Liver (tissue), 9 donors: ENCODE data around the gene VPS52. TPM values are rescaled to one million over a fixed set of nuclear protein-coding genes. Genes with fewer than 3 reads are reported as not detected.

Source experiments
- DNase-seq: peaks from one replicate; pipeline ENCODE4 v3.0.0-alpha.2; 2017; ENCODE audit warnings: low spot score
- H3K27ac ChIP-seq, 2 donors: one replicate each; pipeline ENCODE4 v1.7.0; 2013; ENCODE audit warnings: inconsistent platforms in 2 of 2, low read length in 2 of 2, control low read depth in 1 of 2, low read depth in 1 of 2, mild to moderate bottlenecking in 1 of 2
- H3K27me3 ChIP-seq, 4 donors: one replicate each; pipeline versions ENCODE4 v1.6.1 to v1.7.0; 2013; ENCODE audit warnings: low read length in 3 of 4, inconsistent platforms in 1 of 4, mild to moderate bottlenecking in 1 of 4, moderate library complexity in 1 of 4; ENCODE audit not compliant: control insufficient read depth in 4 of 4, insufficient read depth in 4 of 4
- H3K36me3 ChIP-seq, 4 donors: one replicate each; pipeline versions ENCODE4 v1.6.1 to v1.7.0; 2013; ENCODE audit warnings: low read length in 3 of 4, mild to moderate bottlenecking in 3 of 4, low read depth in 1 of 4, moderate library complexity in 1 of 4; ENCODE audit not compliant: control insufficient read depth in 4 of 4, insufficient read depth in 3 of 4
- H3K4me1 ChIP-seq, 4 donors: one replicate each; pipeline versions ENCODE4 v1.6.1 to v1.7.0; 2013; ENCODE audit warnings: low read length in 3 of 4, mild to moderate bottlenecking in 3 of 4, moderate library complexity in 1 of 4; ENCODE audit not compliant: control insufficient read depth in 4 of 4, insufficient read depth in 4 of 4
- H3K4me3 ChIP-seq, 3 donors: one replicate each; pipeline versions ENCODE4 v1.6.1 to v1.7.0; 2013; ENCODE audit warnings: low read length in 3 of 3, control low read depth in 1 of 3, low read depth in 1 of 3, mild to moderate bottlenecking in 1 of 3
- H3K9ac ChIP-seq, 2 donors: one replicate each; pipeline ENCODE4 v1.7.0; 2013; ENCODE audit warnings: low read length in 2 of 2, mild to moderate bottlenecking in 2 of 2, moderate library complexity in 2 of 2, control low read depth in 1 of 2, low read depth in 1 of 2
- H3K9me3 ChIP-seq, 4 donors: one replicate each; pipeline versions ENCODE4 v1.6.1 to v1.7.0; 2013; ENCODE audit warnings: low read length in 3 of 4; ENCODE audit not compliant: control insufficient read depth in 4 of 4
- ATF3 ChIP-seq: IDR thresholded peaks from 2 replicates; pipeline ENCODE4 v1.6.1; 2016; ENCODE audit warnings: antibody characterized with exemption
- EGR1 ChIP-seq, 2 donors: IDR thresholded peaks; 2 replicates each; pipeline ENCODE4 v1.6.1; 2016 to 2018; ENCODE audit warnings: antibody characterized with exemption in 2 of 2, low read depth in 2 of 2
- FOXA1 ChIP-seq: IDR thresholded peaks from 2 replicates; pipeline ENCODE4 v1.6.1; 2016; ENCODE audit warnings: antibody characterized with exemption
- FOXA2 ChIP-seq: IDR thresholded peaks from 2 replicates; pipeline ENCODE4 v1.6.1; 2016; ENCODE audit warnings: antibody characterized with exemption
- GABPA ChIP-seq, 2 donors: IDR thresholded peaks in 1 of 2; conservative IDR thresholded peaks in 1 of 2; 2 replicates each; pipeline ENCODE4 v1.6.1; 2016; ENCODE audit warnings: antibody characterized with exemption in 2 of 2, mild to moderate bottlenecking in 1 of 2, moderate library complexity in 1 of 2
- HNF4A ChIP-seq, 2 donors: conservative IDR thresholded peaks; 2 replicates each; pipeline ENCODE4 v1.6.1; 2016; ENCODE audit warnings: antibody characterized with exemption in 2 of 2, mild to moderate bottlenecking in 2 of 2
- HNF4G ChIP-seq: IDR thresholded peaks from 2 replicates; pipeline ENCODE4 v1.6.1; 2016; ENCODE audit warnings: antibody characterized with exemption
- JUND ChIP-seq, 2 donors: IDR thresholded peaks; 2 replicates each; pipeline ENCODE4 v1.6.1; 2016; ENCODE audit warnings: antibody characterized with exemption in 2 of 2
- NR2F2 ChIP-seq: IDR thresholded peaks from 2 replicates; pipeline ENCODE4 v1.6.1; 2016; ENCODE audit warnings: antibody characterized with exemption
- RAD21 ChIP-seq, 2 donors: IDR thresholded peaks; 2 replicates each; pipeline ENCODE4 v1.6.1; 2016; ENCODE audit warnings: antibody characterized with exemption in 2 of 2, mild to moderate bottlenecking in 2 of 2
- RXRA ChIP-seq, 2 donors: IDR thresholded peaks; 2 replicates each; pipeline ENCODE4 v1.6.1; 2017 to 2018; ENCODE audit warnings: antibody characterized with exemption in 2 of 2, mild to moderate bottlenecking in 1 of 2
- SP1 ChIP-seq: IDR thresholded peaks from 2 replicates; pipeline ENCODE4 v1.6.1; 2018; ENCODE audit warnings: antibody characterized with exemption, mild to moderate bottlenecking
- TAF1 ChIP-seq: conservative IDR thresholded peaks from 2 replicates; pipeline ENCODE4 v1.6.1; 2016; ENCODE audit warnings: antibody characterized with exemption, mild to moderate bottlenecking
- YY1 ChIP-seq: IDR thresholded peaks from 2 replicates; pipeline ENCODE4 v1.6.1; 2016; ENCODE audit warnings: antibody characterized with exemption, mild to moderate bottlenecking
- ZBTB33 ChIP-seq: IDR thresholded peaks from 2 replicates; pipeline ENCODE4 v1.6.1; 2016; ENCODE audit warnings: antibody characterized with exemption
- WGBS: extraction: QIAGEN DNeasy Blood & Tissue Kit; methylation state at CpG from one replicate; pipeline ENCODE4 v1.1.7; 2013; 5-methylcytosine and 5-hydroxymethylcytosine counted together
- polyA plus RNA-seq, 2 donors: library from polyadenylated mRNA; stranded (reverse) in 1 of 2; unstranded in 1 of 2; fragments of 200-250 nt in 1 of 2; fragments of >200 nt in 1 of 2; fragmentation: Nextera tagmentation in 1 of 2; extraction: Ambion mirVana in 1 of 2; gene quantifications; one replicate each; pipeline versions ENCODE4 v1.2.1 to v1.2.3, GENCODE V29; 2013 to 2015
- total RNA-seq, 2 donors: library from RNA; depleted of rRNA; stranded (reverse); fragments of >200 nt; gene quantifications; one replicate each; pipeline ENCODE4 v1.2.3, GENCODE V29; 2014
- TF ChIP-seq, protein P1 (sequence below): IDR thresholded peaks from 2 replicates; pipeline ENCODE4 v1.6.1; 2016; ENCODE audit warnings: antibody characterized with exemption, mild to moderate bottlenecking
- TF ChIP-seq, protein P2 (sequence below): IDR thresholded peaks from 2 replicates; pipeline ENCODE4 v1.6.1; 2016; ENCODE audit warnings: antibody characterized with exemption
- TF ChIP-seq, protein P3 (sequence below): fragments of 150-350 bp; IDR thresholded peaks from 2 replicates; pipeline ENCODE4 v1.5.1; 2017; ENCODE audit warnings: improper control_type of control experiment, low read depth, low read length; ENCODE audit not compliant: missing input control
- donor health status: healthy.
- donor health status: healthy.
- donor health status: healthy.
- donor health status: healthy.
- donor health status: healthy.

Gene VPS52
- total and polyA plus RNA-seq, 4 donors = 21.3 to 33.4 (median 25.3) TPM

GRCh38 chr6:33216117-33216649 lies 55.5 kb downstream of the VPS52 start:
- TF ChIP-seq ZBTB33 (no peak), RXRA (IDR thresholded peaks at IDR 0.05) (no peak), SP1 (no peak), FOXA1 (no peak), JUND (IDR thresholded peaks at IDR 0.05) (no peak), ATF3 (no peak), YY1 (no peak), HNF4G (no peak), RAD21 (IDR thresholded peaks at IDR 0.05) (no peak), EGR1 (IDR thresholded peaks at IDR 0.05; ENCODE audit: low read depth in 2 of 2) (no peak), NR2F2 (no peak), GABPA (IDR thresholded peaks at IDR 0.05 in 1 of 2, conservative IDR thresholded peaks at IDR 0.05 in 1 of 2) (no peak), FOXA2 (no peak), HNF4A (conservative IDR thresholded peaks at IDR 0.05) (no peak), TAF1 (no peak)
- TF ChIP-seq, protein P1, sequence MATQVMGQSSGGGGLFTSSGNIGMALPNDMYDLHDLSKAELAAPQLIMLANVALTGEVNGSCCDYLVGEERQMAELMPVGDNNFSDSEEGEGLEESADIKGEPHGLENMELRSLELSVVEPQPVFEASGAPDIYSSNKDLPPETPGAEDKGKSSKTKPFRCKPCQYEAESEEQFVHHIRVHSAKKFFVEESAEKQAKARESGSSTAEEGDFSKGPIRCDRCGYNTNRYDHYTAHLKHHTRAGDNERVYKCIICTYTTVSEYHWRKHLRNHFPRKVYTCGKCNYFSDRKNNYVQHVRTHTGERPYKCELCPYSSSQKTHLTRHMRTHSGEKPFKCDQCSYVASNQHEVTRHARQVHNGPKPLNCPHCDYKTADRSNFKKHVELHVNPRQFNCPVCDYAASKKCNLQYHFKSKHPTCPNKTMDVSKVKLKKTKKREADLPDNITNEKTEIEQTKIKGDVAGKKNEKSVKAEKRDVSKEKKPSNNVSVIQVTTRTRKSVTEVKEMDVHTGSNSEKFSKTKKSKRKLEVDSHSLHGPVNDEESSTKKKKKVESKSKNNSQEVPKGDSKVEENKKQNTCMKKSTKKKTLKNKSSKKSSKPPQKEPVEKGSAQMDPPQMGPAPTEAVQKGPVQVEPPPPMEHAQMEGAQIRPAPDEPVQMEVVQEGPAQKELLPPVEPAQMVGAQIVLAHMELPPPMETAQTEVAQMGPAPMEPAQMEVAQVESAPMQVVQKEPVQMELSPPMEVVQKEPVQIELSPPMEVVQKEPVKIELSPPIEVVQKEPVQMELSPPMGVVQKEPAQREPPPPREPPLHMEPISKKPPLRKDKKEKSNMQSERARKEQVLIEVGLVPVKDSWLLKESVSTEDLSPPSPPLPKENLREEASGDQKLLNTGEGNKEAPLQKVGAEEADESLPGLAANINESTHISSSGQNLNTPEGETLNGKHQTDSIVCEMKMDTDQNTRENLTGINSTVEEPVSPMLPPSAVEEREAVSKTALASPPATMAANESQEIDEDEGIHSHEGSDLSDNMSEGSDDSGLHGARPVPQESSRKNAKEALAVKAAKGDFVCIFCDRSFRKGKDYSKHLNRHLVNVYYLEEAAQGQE = no peak
- TF ChIP-seq, protein P2, sequence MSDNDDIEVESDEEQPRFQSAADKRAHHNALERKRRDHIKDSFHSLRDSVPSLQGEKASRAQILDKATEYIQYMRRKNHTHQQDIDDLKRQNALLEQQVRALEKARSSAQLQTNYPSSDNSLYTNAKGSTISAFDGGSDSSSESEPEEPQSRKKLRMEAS = no peak
- TF ChIP-seq, protein P3, sequence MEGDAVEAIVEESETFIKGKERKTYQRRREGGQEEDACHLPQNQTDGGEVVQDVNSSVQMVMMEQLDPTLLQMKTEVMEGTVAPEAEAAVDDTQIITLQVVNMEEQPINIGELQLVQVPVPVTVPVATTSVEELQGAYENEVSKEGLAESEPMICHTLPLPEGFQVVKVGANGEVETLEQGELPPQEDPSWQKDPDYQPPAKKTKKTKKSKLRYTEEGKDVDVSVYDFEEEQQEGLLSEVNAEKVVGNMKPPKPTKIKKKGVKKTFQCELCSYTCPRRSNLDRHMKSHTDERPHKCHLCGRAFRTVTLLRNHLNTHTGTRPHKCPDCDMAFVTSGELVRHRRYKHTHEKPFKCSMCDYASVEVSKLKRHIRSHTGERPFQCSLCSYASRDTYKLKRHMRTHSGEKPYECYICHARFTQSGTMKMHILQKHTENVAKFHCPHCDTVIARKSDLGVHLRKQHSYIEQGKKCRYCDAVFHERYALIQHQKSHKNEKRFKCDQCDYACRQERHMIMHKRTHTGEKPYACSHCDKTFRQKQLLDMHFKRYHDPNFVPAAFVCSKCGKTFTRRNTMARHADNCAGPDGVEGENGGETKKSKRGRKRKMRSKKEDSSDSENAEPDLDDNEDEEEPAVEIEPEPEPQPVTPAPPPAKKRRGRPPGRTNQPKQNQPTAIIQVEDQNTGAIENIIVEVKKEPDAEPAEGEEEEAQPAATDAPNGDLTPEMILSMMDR = no peak
- Histone ChIP-seq H3K4me3 (no peak overlapping the region), H3K27ac (no peak overlapping the region), H3K9ac (no peak overlapping the region), H3K9me3 (no peaks in the 10 kb centered on the region), H3K36me3 (no peaks in the 10 kb centered on the region), H3K4me1 (peaks cover 0 to 16% (median 11%) of the 10 kb centered on the region in 4 donors), H3K27me3 (no peaks in the 10 kb centered on the region)
- no peak for DNase-seq
- 95% methylated on average over 4 of the region's 4 CpGs for WGBS
